CD14-positive monocyte (primary cell): ENCODE measurements around the gene GTF2A1L. TPM values are rescaled to one million over a fixed set of nuclear protein-coding genes. Genes with fewer than 3 reads are reported as not detected.

Experiments
- DNase-seq, 3 donors: peaks; one replicate each; pipeline ENCODE4 v3.0.0-alpha.2; 2011 to 2022
- H2AFZ ChIP-seq: 2 replicates; pipeline ENCODE4 v1.6.0; 2012; ENCODE audit warnings: mild to moderate bottlenecking, low read depth, low read length, inconsistent platforms; ENCODE audit not compliant: insufficient read depth, poor library complexity, severe bottlenecking
- H3K27ac ChIP-seq, 2 donors: 1 replicate in 1 of 2; 2 replicates in 1 of 2; pipeline ENCODE4 v1.5.1; 2012 to 2013; ENCODE audit warnings: low read length in 2 of 2, control low read depth in 1 of 2, inconsistent platforms in 1 of 2, low read depth in 1 of 2, mild to moderate bottlenecking in 1 of 2
- H3K27me3 ChIP-seq, 2 donors: one replicate each; pipeline versions ENCODE4 v1.6.0 to v1.6.1; 2011 to 2013; ENCODE audit warnings: low read length in 2 of 2; ENCODE audit not compliant: control insufficient read depth in 2 of 2, insufficient read depth in 2 of 2
- H3K36me3 ChIP-seq, 2 donors: replicated peaks in 1 of 2; 1 replicate in 1 of 2; 2 replicates in 1 of 2; pipeline versions ENCODE4 v1.5.1 to v1.6.1; 2012 to 2013; ENCODE audit warnings: low read length in 2 of 2, control low read depth in 1 of 2, inconsistent platforms in 1 of 2, mild to moderate bottlenecking in 1 of 2; ENCODE audit not compliant: insufficient read depth in 2 of 2, control insufficient read depth in 1 of 2
- H3K4me1 ChIP-seq, 2 donors: 1 replicate in 1 of 2; 2 replicates in 1 of 2; pipeline versions ENCODE4 v1.5.1 to v1.6.1; 2012 to 2013; ENCODE audit warnings: low read length in 2 of 2, control low read depth in 1 of 2, inconsistent platforms in 1 of 2, mild to moderate bottlenecking in 1 of 2, moderate library complexity in 1 of 2; ENCODE audit not compliant: insufficient read depth in 2 of 2, control insufficient read depth in 1 of 2
- H3K4me2 ChIP-seq: replicated peaks from 2 replicates; pipeline ENCODE3; 2012; ENCODE audit warnings: low read length, moderate library complexity, mild to moderate bottlenecking; ENCODE audit not compliant: poor library complexity, severe bottlenecking; ENCODE audit errors: extremely low read depth
- H3K4me3 ChIP-seq, 3 experiments: fragments of 200-600 bp in 1 of 3; sonication (generic) in 1 of 3; replicated peaks in 1 of 3; 1 replicate in 2 of 3; 2 replicates in 1 of 3; pipeline ENCODE4 v1.5.1; 2011 to 2013; ENCODE audit warnings: low read length in 3 of 3, mild to moderate bottlenecking in 3 of 3, control low read depth in 2 of 3, low read depth in 2 of 3, inconsistent platforms in 1 of 3, moderate library complexity in 1 of 3
- H3K79me2 ChIP-seq: 2 replicates; pipeline ENCODE4 v1.6.0; 2012; ENCODE audit warnings: mild to moderate bottlenecking, control low read depth, inconsistent platforms, low read length, moderate library complexity; ENCODE audit not compliant: insufficient read depth
- H3K9ac ChIP-seq: 2 replicates; pipeline ENCODE4 v1.6.0; 2017; ENCODE audit warnings: low read length, mild to moderate bottlenecking; ENCODE audit not compliant: insufficient read depth, poor library complexity, severe bottlenecking
- H3K9me3 ChIP-seq, 2 donors: replicated peaks in 1 of 2; 1 replicate in 1 of 2; 2 replicates in 1 of 2; pipeline versions ENCODE4 v1.5.1 to v1.6.1; 2012 to 2013; ENCODE audit warnings: low read length in 2 of 2, control low read depth in 1 of 2; ENCODE audit not compliant: control insufficient read depth in 1 of 2, insufficient read depth in 1 of 2
- H4K20me1 ChIP-seq: 2 replicates; pipeline ENCODE4 v1.6.0; 2012; ENCODE audit warnings: mild to moderate bottlenecking, low read length, control low read depth, moderate library complexity; ENCODE audit not compliant: insufficient read depth
- H3K27ac Mint-ChIP-seq, 7 donors: one replicate each; pipeline ENCODE4 v1.8.0; 2020; ENCODE audit warnings: mild to moderate bottlenecking in 7 of 7, mixed read lengths in 7 of 7, moderate library complexity in 6 of 7, inconsistent platforms in 2 of 7
- H3K27me3 Mint-ChIP-seq, 3 donors: one replicate each; pipeline ENCODE4 v1.8.0; 2021 to 2022; ENCODE audit warnings: low read depth in 3 of 3, mild to moderate bottlenecking in 3 of 3, mixed read lengths in 3 of 3, moderate library complexity in 3 of 3, inconsistent platforms in 1 of 3
- H3K36me3 Mint-ChIP-seq, 2 donors: one replicate each; pipeline ENCODE4 v1.8.0; 2020; ENCODE audit warnings: mixed read lengths in 2 of 2, inconsistent platforms in 1 of 2, mild to moderate bottlenecking in 1 of 2
- H3K4me1 Mint-ChIP-seq: one replicate; pipeline ENCODE4 v1.8.0; 2020; ENCODE audit warnings: mild to moderate bottlenecking, mixed read lengths
- H3K4me3 Mint-ChIP-seq, 2 donors: one replicate each; pipeline ENCODE4 v1.8.0; 2020; ENCODE audit warnings: mild to moderate bottlenecking in 2 of 2, mixed read lengths in 2 of 2, moderate library complexity in 1 of 2
- H3K9me3 Mint-ChIP-seq, 7 donors: one replicate each; pipeline ENCODE4 v1.8.0; 2020 to 2022; ENCODE audit warnings: mixed read lengths in 7 of 7, mild to moderate bottlenecking in 6 of 7, moderate library complexity in 6 of 7, inconsistent platforms in 2 of 7
- WGBS: methylation state at CpG from one replicate; pipeline ENCODE4 v1.1.5; 2013; ENCODE audit warnings: missing lambda C conversion rate; ENCODE audit not compliant: insufficient coverage; 5-methylcytosine and 5-hydroxymethylcytosine counted together
- intact Hi-C, 2 donors: fragments of 100-400 bp; cut with micrococcal nuclease; formaldehyde crosslinking; loops; one replicate each; pipeline versions ENCODE4 v1.15.0 to v1.15.1; 2023
- polyA plus RNA-seq, 3 donors: library from polyadenylated mRNA; depleted of rRNA in 1 of 3; unstranded in 2 of 3; stranded (reverse) in 1 of 3; fragments of 300-500 nt in 2 of 3; fragments of >200 nt in 1 of 3; fragmentation: Illumina TruSeq in 2 of 3; gene quantifications; 1 replicate in 2 of 3; 2 replicates in 1 of 3; pipeline ENCODE4 v1.2.3, GENCODE V29; 2012 to 2021
- TF ChIP-seq, protein P1 (sequence below): fragments of 200-600 bp; IDR thresholded peaks from one replicate; pipeline ENCODE4 v1.8.0; 2022; ENCODE audit warnings: antibody characterized with exemption, mild to moderate bottlenecking

The GTF2A1L gene
- polyA plus RNA-seq, 3 donors = not detected

DNA sequence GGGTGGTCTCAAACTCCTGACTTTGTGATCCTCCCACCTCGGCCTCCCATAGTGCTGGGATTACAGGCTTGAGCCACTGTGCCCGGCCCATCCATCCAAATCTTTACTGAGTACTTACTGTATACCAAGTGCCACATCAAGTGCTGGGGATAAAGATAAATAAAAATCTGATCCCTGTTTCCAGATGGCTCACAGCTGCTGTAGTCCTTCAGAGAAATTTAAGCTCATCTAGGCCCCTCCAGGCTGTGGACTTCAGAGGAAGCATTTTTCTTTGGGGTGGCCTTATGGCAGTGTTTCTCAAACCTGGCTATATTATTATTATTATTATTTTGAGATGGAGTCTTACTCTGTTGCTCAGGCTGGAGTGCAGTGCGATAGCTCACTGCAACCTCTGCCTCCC, 33.7 kb upstream of the GTF2A1L start:
- Histone ChIP-seq H3K36me3 (no peaks in the 10 kb centered on the region), H3K27me3 (no peaks in the 10 kb centered on the region), H3K4me2 (no peak overlapping the region), H2AFZ (no peak overlapping the region), H3K4me3 (no peak overlapping the region), H3K27ac (no peak overlapping the region), H3K4me1 (no peaks in the 10 kb centered on the region), H4K20me1 (no peaks in the 10 kb centered on the region), H3K9ac (no peak overlapping the region), H3K9me3 (no peaks in the 10 kb centered on the region), H3K79me2 (no peaks in the 10 kb centered on the region)
- Mint-ChIP-seq H3K4me1 (peaks cover 5% of the 10 kb centered on the region), H3K4me3 (no peak overlapping the region), H3K9me3 (peaks cover 0 to 1% (median 0%) of the 10 kb centered on the region in 7 donors), H3K36me3 (no peaks in the 10 kb centered on the region), H3K27ac (no peak overlapping the region), H3K27me3 (peaks cover 0 to 1% (median 0%) of the 10 kb centered on the region in 3 donors)
- TF ChIP-seq, protein P1, sequence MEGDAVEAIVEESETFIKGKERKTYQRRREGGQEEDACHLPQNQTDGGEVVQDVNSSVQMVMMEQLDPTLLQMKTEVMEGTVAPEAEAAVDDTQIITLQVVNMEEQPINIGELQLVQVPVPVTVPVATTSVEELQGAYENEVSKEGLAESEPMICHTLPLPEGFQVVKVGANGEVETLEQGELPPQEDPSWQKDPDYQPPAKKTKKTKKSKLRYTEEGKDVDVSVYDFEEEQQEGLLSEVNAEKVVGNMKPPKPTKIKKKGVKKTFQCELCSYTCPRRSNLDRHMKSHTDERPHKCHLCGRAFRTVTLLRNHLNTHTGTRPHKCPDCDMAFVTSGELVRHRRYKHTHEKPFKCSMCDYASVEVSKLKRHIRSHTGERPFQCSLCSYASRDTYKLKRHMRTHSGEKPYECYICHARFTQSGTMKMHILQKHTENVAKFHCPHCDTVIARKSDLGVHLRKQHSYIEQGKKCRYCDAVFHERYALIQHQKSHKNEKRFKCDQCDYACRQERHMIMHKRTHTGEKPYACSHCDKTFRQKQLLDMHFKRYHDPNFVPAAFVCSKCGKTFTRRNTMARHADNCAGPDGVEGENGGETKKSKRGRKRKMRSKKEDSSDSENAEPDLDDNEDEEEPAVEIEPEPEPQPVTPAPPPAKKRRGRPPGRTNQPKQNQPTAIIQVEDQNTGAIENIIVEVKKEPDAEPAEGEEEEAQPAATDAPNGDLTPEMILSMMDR = no peak
- 90% methylated on average over 2 of the region's 3 CpGs for WGBS
- intact Hi-C loops = no loop called here
- no peak for DNase-seq

GRCh38 chr2:48584551-48584950, 33.1 kb upstream of the GTF2A1L start:
- Histone ChIP-seq H3K36me3 (no peaks in the 10 kb centered on the region), H4K20me1 (no peaks in the 10 kb centered on the region), H3K9me3 (no peaks in the 10 kb centered on the region), H3K4me2 (no peak overlapping the region), H3K27me3 (no peaks in the 10 kb centered on the region), H3K9ac (no peak overlapping the region), H3K4me1 (no peaks in the 10 kb centered on the region), H3K27ac (no peak overlapping the region), H3K79me2 (no peaks in the 10 kb centered on the region), H3K4me3 (no peak overlapping the region), H2AFZ (no peak overlapping the region)
- no peaks in the 10 kb centered on the region for H3K36me3 Mint-ChIP-seq
- intact Hi-C loops = no loop called here
- peaks cover 0 to 1% (median 0%) of the 10 kb centered on the region in 3 donors for H3K27me3 Mint-ChIP-seq
- H3K4me1 Mint-ChIP-seq = peaks cover 7% of the 10 kb centered on the region
- no peak overlapping the region for H3K4me3 Mint-ChIP-seq
- DNase-seq = no peak
- peaks cover 0 to 1% (median 0%) of the 10 kb centered on the region in 7 donors for H3K9me3 Mint-ChIP-seq
- TF ChIP-seq, protein P1 = no peak
- no peak overlapping the region for H3K27ac Mint-ChIP-seq
- 100% methylated on average over 1 of the region's 4 CpGs for WGBS
